Thyroid gland (tissue), 4 donors: ENCODE data around the gene KCNJ14. TPM values are rescaled to one million over a fixed set of nuclear protein-coding genes. Genes with fewer than 3 reads are reported as not detected.

Experiments
- DNase-seq, 2 donors: peaks; one replicate each; pipeline ENCODE4 v3.0.0-alpha.2; 2019
- H3K27ac ChIP-seq, 3 donors: fragments of 200-600 bp; sonication (generic); 1 replicate in 2 of 3; 2 replicates in 1 of 3; pipeline ENCODE4 v1.5.1; 2016 to 2019; ENCODE audit warnings: mild to moderate bottlenecking in 1 of 3, moderate library complexity in 1 of 3
- H3K27me3 ChIP-seq: fragments of 200-600 bp; sonication (generic); one replicate; pipeline ENCODE4 v1.5.1; 2019
- H3K36me3 ChIP-seq, 2 donors: fragments of 200-600 bp; sonication (generic); one replicate each; pipeline ENCODE4 v1.5.1; 2016 to 2019
- H3K4me1 ChIP-seq, 2 donors: fragments of 200-600 bp; sonication (generic); one replicate each; pipeline ENCODE4 v1.5.1; 2017 to 2019
- H3K4me3 ChIP-seq, 3 donors: fragments of 200-600 bp; sonication (generic); replicated peaks in 1 of 3; 1 replicate in 2 of 3; 2 replicates in 1 of 3; pipeline ENCODE4 v1.5.1; 2016; ENCODE audit warnings: mild to moderate bottlenecking in 1 of 3
- H3K9me3 ChIP-seq: fragments of 200-600 bp; sonication (generic); one replicate; pipeline ENCODE4 v1.5.1; 2017
- CTCF ChIP-seq, 6 experiments: fragments of 200-600 bp in 3 of 6; fragments of 450-650 bp in 3 of 6; sonication (generic) in 3 of 6; IDR thresholded peaks; one replicate each; pipeline ENCODE4 v1.5.1; 2016 to 2019; ENCODE audit warnings: antibody characterized with exemption in 6 of 6, mild to moderate bottlenecking in 2 of 6, inconsistent platforms in 1 of 6, moderate library complexity in 1 of 6
- POLR2A ChIP-seq, 2 donors: fragments of 450-650 bp; IDR thresholded peaks; one replicate each; pipeline ENCODE4 v1.6.1; 2017; ENCODE audit warnings: antibody characterized with exemption in 2 of 2, mild to moderate bottlenecking in 2 of 2, moderate library complexity in 1 of 2
- WGBS, 2 donors: methylation state at CpG; one replicate each; pipeline ENCODE4 v1.1.5; 2017; 5-methylcytosine and 5-hydroxymethylcytosine counted together
- intact Hi-C: fragments of 100-400 bp; cut with DNase I; formaldehyde crosslinking; loops from one replicate; pipeline ENCODE4 v1.15.1; 2023
- total RNA-seq, 4 donors: library from RNA; depleted of rRNA; stranded (reverse); fragments of >200 nt; gene quantifications; one replicate each; pipeline ENCODE4 v1.2.3, GENCODE V29; 2016

KCNJ14 gene
- total RNA-seq, 4 donors from 2014 or later, result 1.2 to 1.9 (median 1.4) TPM

GRCh38 chr19:48461982-48462655, 6.7 kb downstream of the KCNJ14 start:
- no peak for TF ChIP-seq POLR2A (IDR thresholded peaks at IDR 0.05)
- TF ChIP-seq CTCF (IDR thresholded peaks at IDR 0.05), result no peak

GRCh38 chr19:48465215-48465614, 9.8 kb downstream of the KCNJ14 start:
- no peak for TF ChIP-seq POLR2A (IDR thresholded peaks at IDR 0.05)
- no peak for TF ChIP-seq CTCF (IDR thresholded peaks at IDR 0.05)
- Histone ChIP-seq H3K36me3 (no peaks in the 10 kb centered on the region), H3K4me1 (peaks cover 4 to 10% of the 10 kb centered on the region in 2 donors), H3K9me3 (no peaks in the 10 kb centered on the region), H3K27me3 (no peaks in the 10 kb centered on the region), H3K27ac (no peak overlapping the region), H3K4me3 (no peak overlapping the region)
- intact Hi-C loops, result no loop called here
- 88 to 93% methylated on average over 1 of the region's 1 CpG for WGBS, 2 donors
- no peak for DNase-seq

More at GRCh38 chr19:48461982-48462655, 6.7 kb downstream of the KCNJ14 start:
- DNase-seq, result no peak
- Histone ChIP-seq H3K4me1 (no peaks in the 10 kb centered on the region), H3K9me3 (no peaks in the 10 kb centered on the region), H3K27ac (no peak overlapping the region), H3K4me3 (no peak overlapping the region), H3K27me3 (no peaks in the 10 kb centered on the region), H3K36me3 (no peaks in the 10 kb centered on the region)
- intact Hi-C loops, result no loop called here
- WGBS, 2 donors, result 72 to 81% methylated on average over 32 to 61 of the region's 62 CpGs

- TF ChIP-seq CTCF (IDR thresholded peaks at IDR 0.05) (no peak), POLR2A (IDR thresholded peaks at IDR 0.05) (no peak)
- peaks cover 19 to 20% of the 10 kb centered on the region in 2 donors for H3K4me1 ChIP-seq
- DNase-seq, result no peak
- H3K27ac ChIP-seq, result no peak overlapping the region
- H3K27me3 ChIP-seq, result no peaks in the 10 kb centered on the region
- peaks cover 14 to 15% of the 10 kb centered on the region in 2 donors for H3K36me3 ChIP-seq
- WGBS, 2 donors, result 69 to 73% methylated on average over 8 to 15 of the region's 16 CpGs
- intact Hi-C loops, result no loop called here
- no peaks in the 10 kb centered on the region for H3K9me3 ChIP-seq
- H3K4me3 ChIP-seq, result no peak overlapping the region
Observed at GRCh38 chr19:48466561-48467325, 11.4 kb downstream of the KCNJ14 start.

GRCh38 chr19:48468772-48469288, 13.5 kb downstream of the KCNJ14 start:
- peaks cover 40% of the 10 kb centered on the region in 2 donors for H3K4me1 ChIP-seq
- peak overlapping the region; percentile 94 to 97 (median 96) for H3K27ac ChIP-seq
- TF ChIP-seq POLR2A (IDR thresholded peaks at IDR 0.05) (no peak), CTCF (IDR thresholded peaks at IDR 0.05) (no peak)
- DNase-seq, result peak; percentile 100
- H3K4me3 ChIP-seq, result peak overlapping the region in 1 of 3 donors; percentile 75
- no peaks in the 10 kb centered on the region for H3K9me3 ChIP-seq
- WGBS, 2 donors, result 0 to 1% methylated on average over 29 to 32 of the region's 36 CpGs
- H3K27me3 ChIP-seq, result no peaks in the 10 kb centered on the region
- intact Hi-C loops, result no loop called here
- H3K36me3 ChIP-seq, result peaks cover 31 to 34% of the 10 kb centered on the region in 2 donors
